Embryonic facial prominence (tissue), 1 donor: Measurements from ENCODE around the gene EXOC6.

ENCODE experiments used
- DNase-seq: peaks from one replicate; pipeline ENCODE4 v3.0.0-alpha.2; 2016; ENCODE audit errors: extremely low spot score

Gene EXOC6

GRCh38 chr10:93023013-93023650 is 174.8 kb downstream of the EXOC6 start:
- no peak for DNase-seq

DNA sequence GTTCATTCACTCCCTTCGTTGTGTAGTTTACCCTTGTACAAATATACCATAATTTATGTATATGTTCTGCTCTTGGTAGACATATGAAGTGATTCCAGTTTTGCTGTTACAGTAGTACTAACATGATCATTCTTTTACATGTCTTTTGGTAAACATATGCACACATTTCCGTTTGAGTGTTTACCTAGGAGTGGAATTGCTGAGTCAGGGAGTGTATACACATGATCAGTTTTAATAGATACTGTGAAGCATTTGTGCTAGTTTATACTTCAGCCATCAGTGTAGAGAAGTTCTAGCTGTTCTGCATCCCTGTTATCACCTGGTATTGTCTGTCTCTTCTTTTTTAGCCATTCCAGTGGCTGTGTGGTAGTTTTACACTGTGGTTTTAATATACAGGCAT is 177.8 kb downstream of the EXOC6 start:
- no peak for DNase-seq

DNA sequence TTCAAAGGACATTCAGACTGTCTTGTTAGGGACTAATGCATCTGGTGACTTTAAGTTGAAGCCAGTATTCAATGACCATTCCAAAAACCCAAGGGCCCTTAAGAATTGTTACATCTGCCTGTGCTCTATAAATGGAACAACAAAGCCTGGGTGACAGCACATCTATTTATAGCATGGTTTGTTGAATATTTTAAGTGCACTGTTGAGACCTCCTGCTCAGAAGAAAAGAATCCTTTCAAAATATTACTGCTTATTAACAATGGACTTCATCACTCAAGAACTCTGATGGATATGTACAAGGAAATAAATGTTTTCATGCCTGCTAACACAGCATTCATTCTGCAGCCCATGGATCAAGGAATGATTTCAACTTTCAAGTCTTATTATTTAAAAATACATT is 179.2 kb downstream of the EXOC6 start:
- DNase-seq: no peak

GRCh38 chr10:93028883-93029282 is 180.6 kb downstream of the EXOC6 start:
- DNase-seq: no peak

DNA sequence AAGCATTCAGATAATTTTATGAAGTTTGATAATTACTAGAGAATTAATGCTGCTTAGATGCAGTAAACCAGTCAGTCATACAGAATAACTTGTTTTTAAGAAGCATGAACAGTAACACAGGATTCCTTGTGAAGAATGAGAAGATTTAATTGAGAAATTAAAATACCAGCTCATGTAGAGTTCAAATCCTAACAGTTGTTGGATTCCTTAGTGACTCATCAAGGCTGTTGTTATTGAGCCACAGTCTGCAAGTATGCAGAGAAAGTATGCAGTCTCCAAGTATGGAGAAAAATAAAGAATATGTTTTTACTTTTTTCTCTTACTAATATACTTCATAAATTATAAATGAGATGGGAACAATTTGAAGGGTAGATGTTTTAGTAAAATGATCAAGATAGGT is 182.1 kb downstream of the EXOC6 start:
- DNase-seq: no peak

DNA sequence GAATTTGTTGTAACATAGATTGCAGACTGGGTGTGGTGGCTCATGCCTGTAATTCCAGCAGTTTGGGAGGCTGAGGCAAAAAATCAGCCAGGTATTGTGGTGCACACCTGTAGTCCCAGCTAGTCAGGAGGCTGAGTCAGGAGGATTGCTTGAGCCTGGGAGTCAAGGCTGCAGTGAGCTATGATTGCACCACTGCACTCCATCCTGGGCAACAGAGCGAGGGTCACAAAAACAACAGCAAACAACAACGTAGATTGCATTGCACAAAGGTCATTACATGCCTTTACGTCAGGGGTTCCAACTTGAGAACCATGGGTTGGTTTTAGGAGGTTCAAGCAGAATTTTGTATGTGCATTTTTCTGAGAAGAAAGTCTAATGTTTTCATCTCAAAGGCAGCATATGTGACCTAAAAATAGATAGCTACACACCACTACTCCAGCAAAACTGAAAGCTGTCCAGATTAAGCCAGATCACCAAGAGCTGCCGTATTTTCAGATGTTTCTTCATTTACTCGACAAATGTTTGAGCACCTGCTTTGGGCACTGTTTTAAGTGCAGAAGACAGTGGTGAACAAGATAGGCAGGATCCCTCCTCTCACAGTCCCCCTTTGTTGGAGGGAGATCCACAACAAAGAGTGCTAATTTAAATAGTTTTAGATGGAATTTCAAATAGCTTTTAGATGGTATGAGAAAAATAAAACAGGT is 183.9 kb downstream of the EXOC6 start:
- DNase-seq: no peak

DNA sequence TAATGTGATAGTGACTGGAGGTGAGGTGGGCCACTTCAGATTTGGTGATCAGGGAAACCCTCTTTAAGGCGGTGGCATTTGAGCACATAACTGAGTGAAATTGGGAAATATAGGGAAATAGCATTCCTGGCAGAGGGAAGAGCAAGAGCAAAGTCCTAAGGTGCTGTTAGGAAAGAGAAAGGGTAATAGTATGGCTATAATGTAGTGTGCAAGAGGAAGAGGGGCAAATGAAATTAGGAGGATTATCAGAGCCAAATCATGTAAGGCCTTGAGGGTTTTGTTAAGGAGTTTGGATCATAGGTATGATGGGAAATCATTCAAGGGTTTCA is 184.5 kb downstream of the EXOC6 start:
- no peak for DNase-seq

DNA sequence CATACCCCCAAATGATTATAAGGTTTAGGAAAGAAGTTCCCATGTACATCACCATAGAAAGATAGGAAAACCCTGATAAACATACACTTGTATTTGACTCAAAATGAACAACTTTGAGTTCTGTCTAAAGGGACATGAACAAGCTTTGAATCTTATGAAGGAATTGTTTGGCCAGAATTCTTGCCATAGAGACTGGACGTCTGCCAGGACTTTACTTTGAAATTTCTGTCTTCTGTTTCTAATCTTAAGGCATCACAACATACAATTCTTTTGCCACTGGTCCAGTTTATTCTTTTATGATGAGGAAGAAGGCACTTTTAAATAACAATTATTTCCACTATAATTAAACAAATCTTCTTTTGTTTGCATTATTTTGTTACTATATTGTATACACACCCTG is 186.1 kb downstream of the EXOC6 start:
- no peak for DNase-seq

GRCh38 chr10:93039110-93039509 is 190.8 kb downstream of the EXOC6 start:
- DNase-seq: no peak

DNA sequence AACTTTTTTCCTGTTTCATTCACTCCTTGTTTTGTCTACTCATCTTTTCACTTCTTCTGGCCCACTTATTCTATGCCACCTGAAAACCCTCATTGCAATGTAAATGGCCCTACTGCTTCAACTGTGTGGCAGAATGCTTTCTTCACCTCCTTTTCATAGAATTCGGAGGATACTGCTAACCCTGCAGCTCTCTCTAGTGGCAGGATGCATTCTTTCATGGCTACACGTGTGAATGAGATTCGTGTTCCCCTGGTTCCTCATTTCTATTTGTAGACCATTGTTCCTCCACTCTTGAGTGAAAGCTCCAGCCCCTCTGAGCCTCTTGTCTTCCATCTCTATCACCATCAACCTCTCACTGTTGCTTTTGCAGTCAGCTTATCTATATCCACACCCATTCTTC is 191.4 kb downstream of the EXOC6 start:
- DNase-seq: no peak

GRCh38 chr10:93054486-93054885 is 206.2 kb downstream of the EXOC6 start:
- DNase-seq: no peak

DNA sequence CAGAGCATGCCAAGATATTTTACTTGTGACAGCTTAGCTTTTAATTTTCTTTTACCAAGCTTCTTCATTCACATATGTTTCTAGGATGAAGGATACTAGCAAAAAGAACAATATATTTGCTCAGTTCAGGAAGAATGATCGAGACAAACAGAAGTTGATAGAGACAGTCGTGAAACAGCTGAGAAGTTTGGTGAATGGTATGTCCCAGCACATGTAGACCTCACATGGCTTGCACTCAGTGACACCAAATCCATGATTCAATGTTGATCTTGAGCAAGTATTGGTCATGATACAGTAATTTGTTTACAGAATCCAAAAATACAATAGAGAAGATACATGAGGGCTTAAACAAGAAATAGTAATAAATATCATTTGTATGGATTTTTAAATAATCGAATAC is 209.8 kb downstream of the EXOC6 start:
- DNase-seq: no peak

DNA sequence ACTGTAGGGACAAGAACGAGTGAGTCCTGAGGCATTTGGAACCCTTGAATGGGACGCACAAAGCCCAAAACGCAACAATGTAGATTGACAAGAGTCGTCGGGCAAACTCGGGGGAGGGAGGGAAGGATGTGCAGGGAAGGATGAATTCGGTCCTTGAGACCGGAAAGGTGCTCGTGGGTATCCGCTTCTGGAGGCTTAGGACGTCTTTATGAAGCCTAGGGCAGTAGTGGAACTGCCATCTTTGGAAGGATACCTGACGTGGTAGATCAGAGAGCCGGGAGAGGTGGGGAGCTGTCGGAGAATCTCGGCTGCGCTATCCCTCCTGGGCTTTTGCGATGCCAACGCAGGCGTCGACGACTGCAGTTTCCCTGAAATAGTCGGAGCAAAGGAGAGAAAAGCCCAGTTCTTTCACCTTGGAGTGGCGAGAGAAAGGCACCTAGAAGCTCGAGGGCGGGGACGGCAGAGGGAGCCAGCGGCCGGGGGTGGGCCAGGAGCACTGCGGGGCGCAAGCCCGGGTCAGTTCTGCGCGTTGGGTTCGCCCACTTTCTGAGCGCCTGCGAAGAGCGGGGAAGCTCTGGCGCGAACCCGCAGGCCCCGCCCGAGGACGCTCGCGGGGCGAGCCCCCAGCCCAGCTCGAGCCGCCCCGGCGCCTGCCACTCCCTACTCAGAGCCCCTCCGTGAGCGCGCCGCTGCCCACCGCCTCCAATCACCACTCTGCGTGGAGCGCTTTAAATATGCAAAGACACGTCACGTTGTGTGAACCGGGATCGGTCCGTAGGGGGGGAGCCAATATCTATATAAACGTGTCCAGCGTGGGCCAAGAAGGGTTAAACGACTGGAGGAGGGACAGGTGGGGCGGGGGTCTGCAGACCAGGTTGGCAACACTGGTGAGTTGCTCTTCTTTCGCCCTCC is 211.9 kb downstream of the EXOC6 start, which contains the start of gene CYP26C1:
Gene CYP26C1 (plus strand): TSS at position 824 of the 912 bp plus-strand sequence. CDS start 466 bp downstream, outside the sequence.
- DNase-seq: no peak

GRCh38 chr10:93060887-93061593 is 212.7 kb downstream of the EXOC6 start:
- DNase-seq: no peak

- no peak for DNase-seq
Observed at GRCh38 chr10:93061594-93062513, 213.5 kb downstream of the EXOC6 start.

DNA sequence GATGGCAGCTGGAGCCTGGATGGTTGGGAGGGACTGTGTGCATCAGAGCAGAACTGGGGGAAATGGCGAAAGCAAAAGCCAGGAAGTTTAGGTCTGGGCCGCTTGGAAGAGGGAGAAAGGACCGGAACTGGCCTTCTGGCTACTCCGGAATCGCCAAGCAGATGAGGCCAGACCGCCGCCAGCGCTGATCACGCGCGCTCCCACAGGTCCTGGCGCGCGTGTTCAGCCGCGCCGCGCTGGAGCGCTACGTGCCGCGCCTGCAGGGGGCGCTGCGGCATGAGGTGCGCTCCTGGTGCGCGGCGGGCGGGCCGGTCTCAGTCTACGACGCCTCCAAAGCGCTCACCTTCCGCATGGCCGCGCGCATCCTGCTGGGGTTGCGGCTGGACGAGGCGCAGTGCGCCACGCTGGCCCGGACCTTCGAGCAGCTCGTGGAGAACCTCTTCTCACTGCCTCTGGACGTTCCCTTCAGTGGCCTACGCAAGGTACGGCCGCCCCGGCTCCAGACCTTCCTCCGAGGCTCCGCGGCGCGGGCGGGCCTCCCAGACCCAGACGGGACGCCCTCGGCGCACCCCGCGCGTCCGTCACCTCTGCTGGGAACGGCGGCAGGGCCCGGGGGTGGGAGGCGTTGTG is 214.3 kb downstream of the EXOC6 start:
- DNase-seq: no peak

- no peak for DNase-seq
Observed at GRCh38 chr10:93063144-93063976, 215.0 kb downstream of the EXOC6 start.

GRCh38 chr10:93063977-93064660 is 215.8 kb downstream of the EXOC6 start:
- no peak for DNase-seq
